T-helper 2 cell treated with Interferon-gamma antibody and Interleukin-4, amounts not matched to agents 100 ng/mL and 5 ng/mL, for 36 hours (primary cell): Measurements from ENCODE around the gene GRHL3. TPM values are rescaled to one million over a fixed set of nuclear protein-coding genes. Genes with fewer than 3 reads are reported as not detected.

Source experiments
- intact Hi-C: fragments of 100-400 bp; cut with micrococcal nuclease; formaldehyde crosslinking; loops from one replicate; pipeline ENCODE4 v1.15.1; 2023
- total RNA-seq: library from RNA; stranded (reverse); gene quantifications from 2 replicates; pipeline ENCODE4 v1.2.3, GENCODE V29; 2022

GRHL3 gene
- total RNA-seq, 1 donor from 2014 or later: not detected

DNA sequence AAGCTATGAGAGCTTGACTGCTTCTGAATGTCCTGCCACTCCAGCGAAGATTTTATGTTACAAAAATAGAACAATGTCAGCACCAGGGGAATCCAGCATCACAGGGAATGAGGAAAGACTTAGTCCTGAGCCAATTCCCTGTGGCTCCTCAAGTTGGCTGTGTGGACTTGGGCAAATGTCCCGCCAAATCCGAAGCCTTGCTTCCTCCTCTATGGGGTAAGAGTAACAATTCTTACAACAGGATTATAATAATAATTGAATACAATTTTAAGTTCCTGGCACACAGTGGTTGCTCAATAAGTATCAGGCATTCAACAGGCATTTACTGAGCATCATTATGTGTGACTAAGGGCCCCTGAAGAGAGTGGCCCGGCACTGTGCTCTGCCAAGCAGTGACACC is 50.0 kb downstream of the GRHL3 start:
- intact Hi-C loops: no loop called here

GRCh38 chr1:24369801-24370200 is 50.6 kb downstream of the GRHL3 start:
- intact Hi-C loops: no loop called here

DNA sequence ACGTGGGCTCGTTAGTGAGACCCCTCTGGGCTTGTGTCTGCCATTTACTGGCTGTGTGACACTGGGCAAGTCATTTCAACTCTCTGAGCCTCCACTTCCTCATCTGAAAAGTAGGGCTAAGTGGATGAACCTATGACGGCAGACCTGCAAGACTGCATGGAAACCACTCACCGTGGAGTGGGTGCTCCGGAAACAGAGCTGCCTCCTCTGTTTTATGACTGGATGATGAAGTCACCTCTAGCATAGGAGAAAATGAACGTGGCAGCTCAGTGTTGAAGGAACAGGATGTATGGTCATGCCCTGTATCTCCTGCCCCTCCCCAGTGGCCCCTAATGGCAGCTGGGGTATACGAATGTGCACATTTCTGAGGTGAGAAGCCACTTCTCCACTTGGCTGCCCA is 53.9 kb downstream of the GRHL3 start:
- intact Hi-C loops: no loop called here

DNA sequence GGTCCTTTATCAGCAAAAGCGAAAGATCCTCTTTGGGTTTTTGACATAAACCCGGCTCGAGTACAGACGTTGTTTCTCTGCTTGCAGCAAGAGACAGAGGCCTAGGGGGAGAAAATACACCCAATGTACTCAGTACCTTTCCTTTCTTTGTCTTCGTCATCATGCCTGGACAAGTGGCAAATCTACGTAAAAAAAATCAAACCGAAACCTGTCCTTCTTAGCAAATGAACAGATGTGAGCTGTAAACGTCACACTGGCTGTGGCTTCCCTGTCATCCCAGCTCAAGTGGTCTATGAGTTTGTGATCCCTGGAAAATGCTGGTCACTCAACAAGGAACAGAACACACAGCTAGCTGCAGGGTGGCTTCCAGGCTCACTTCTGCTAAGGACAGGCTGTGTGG is 54.6 kb downstream of the GRHL3 start:
- intact Hi-C loops: no loop called here

DNA sequence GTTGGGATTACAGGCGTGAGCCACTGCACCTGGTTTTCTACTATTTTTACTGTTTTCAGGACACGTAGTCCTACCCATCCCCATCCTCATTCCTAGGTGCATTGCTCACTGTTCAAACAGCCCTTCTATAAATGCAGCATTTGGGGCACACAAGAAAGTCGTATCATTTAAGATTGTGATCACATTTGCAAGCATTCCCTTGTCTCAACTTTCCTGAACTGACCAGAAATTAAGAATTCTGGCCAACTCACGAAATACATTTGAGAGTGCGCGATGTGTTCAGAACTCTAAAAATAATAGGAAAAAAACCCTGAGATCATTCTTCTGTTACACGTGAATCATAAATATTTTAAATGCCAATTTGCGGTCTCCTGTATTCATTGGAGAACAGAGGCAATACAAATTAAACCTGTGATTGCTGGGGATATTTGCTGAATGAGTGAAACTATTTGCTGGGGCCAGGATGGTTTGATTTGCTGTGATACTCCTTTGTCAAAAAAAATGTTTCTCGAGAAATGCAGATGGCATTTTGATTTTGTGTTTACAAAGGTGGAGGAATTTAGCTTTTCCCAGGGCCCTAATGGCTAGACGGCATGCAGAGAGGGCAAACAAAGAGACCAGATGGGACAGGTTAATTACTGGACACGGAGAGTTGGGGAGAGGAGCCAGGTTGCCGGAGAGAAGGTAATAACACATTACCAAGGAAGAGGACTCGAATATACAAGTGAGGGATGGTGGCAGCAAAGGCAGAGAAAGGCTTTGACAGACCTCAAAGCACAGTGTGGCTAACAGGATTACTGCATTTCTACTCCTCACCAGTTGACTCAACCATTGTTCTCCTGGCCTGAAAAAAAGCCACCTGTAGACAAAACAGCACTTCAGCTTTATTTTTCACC is 56.0 kb downstream of the GRHL3 start:
- intact Hi-C loops: no loop called here

DNA sequence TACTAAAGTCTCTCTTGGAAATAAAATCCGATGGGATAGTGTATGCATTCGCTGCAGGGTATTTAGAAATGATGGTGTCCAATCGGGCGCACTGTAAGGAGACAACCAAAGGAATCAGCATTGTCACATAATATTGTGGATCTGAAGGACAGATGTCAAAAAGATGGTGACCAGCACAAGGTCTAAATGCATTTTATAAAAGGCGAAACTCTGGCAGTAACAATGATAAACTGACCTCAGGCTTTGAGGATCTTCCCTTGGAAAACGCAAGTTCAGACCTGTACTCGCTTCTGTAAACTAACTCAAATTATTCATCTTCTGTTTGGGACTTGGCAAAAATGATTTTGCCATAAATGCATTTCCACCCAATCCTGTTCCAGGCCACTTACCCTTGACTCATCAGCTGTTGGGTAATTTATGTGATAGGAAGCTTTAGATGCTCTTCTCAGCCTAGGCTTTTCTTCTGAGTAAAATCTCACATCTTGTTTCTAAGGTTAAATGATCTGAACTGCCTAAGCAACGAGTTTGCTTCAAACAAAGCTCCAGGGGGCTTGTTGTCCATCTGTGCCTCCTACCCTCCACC is 60.7 kb downstream of the GRHL3 start:
- intact Hi-C loops: loop anchor here (5.0 kb wide), 1 partner anchor 58 kb away; no protein-coding TSS in a partner anchor

GRCh38 chr1:24380508-24380907 is 61.4 kb downstream of the GRHL3 start:
- intact Hi-C loops: loop anchor here (5.0 kb wide), 1 partner anchor 58 kb away; no protein-coding TSS in a partner anchor

- intact Hi-C loops: loop anchor here (5.0 kb wide), 1 partner anchor 59 kb away; no protein-coding TSS in a partner anchor
Measured at GRCh38 chr1:24381256-24381655, 62.1 kb downstream of the GRHL3 start.

- intact Hi-C loops: loop anchor here (5.0 kb wide), 1 partner anchor 60 kb away; no protein-coding TSS in a partner anchor
Measured at GRCh38 chr1:24382165-24382577, 63.0 kb downstream of the GRHL3 start.

- intact Hi-C loops: loop anchor here (5.0 kb wide), 1 partner anchor 61 kb away; no protein-coding TSS in a partner anchor
Measured at GRCh38 chr1:24383381-24383940, 64.3 kb downstream of the GRHL3 start.

GRCh38 chr1:24384251-24385090 is 65.3 kb downstream of the GRHL3 start:
- intact Hi-C loops: loop anchor here (5.0 kb wide), 1 partner anchor 62 kb away; no protein-coding TSS in a partner anchor

- intact Hi-C loops: no loop called here
Measured at GRCh38 chr1:24385160-24385940, 66.2 kb downstream of the GRHL3 start.

DNA sequence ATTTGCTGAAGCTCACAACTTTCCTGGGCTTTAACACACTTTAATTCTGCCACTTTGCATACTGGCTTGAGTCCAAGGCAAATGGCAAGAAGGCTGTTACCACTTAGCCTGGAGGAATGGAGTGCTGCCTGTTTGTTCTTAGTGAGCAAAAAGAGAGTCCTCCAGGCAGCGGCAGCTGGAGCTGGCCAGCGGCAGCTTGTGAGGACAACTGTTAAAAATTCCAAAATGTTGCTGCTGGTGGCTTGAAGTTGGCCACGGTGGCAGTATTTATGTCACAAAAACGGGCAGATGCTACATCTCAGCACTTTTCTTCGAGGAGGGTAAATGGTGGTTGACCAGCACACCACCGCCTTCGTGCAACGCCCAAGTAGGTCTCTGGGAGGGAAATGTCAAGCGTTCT is 67.1 kb downstream of the GRHL3 start:
- intact Hi-C loops: no loop called here

GRCh38 chr1:24386931-24387330 is 67.8 kb downstream of the GRHL3 start:
- intact Hi-C loops: no loop called here

GRCh38 chr1:24387636-24388175 is 68.5 kb downstream of the GRHL3 start:
- intact Hi-C loops: no loop called here

GRCh38 chr1:24388331-24388885 is 69.3 kb downstream of the GRHL3 start:
- intact Hi-C loops: no loop called here

DNA sequence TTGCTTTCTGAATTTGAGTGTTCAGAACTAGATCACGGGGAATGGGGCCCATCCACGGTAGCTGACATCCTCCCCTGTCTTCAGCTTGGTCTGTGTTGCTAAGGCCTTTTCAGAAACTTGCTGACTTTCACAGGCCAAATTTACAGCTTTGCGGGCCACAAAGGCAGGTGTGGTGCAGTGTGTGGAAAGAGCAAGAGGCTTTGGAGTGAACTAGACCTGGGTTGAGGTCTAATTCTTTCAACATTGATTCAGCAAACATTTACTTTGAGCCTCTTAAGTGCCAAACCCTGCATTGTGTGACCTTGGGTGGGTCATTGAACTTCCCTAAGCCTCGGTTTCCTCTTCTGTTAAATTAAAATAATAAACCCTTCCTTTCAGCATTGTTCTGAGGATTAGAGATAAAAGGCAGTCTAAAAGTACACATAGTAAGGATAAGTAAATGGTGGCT is 70.1 kb downstream of the GRHL3 start:
- intact Hi-C loops: no loop called here

DNA sequence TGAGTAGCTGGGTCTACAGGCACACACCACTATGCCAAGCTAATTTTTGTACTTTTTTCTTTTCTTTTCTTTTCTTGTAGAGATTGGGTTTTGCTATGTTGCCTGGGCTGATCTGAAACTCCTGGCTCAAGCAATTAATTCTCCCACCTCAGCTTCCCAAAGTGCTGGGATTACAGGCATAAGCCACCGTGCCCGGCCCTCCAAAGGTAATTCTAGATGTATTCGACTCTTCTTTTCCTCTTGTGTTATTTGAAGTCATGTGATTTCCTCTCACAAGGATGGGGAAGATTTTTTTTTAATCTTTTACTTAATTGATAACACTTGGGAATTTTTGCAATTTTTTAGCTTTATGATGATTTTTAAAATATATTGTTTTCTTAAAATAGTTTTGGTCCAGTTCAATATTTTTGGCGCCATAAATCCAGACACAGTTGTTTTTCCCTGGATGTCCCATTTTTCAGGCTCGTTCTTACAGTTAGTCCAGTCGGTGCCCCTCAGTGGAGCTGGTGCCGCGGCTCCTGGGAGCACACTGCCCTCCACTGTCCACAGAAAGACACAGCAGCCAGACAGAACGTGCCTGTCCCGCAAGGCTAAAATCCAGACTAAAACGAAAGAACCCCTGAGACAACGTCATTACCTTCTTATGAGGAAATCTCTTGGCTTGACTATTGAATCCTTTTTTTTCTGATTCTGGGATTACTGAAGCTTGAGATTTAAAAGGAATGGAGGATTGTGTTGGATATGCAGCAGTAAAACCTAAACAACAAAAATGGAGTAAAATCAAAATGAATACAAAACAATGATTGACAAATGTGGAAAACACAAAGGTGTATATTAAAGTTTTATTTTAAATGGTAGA is 72.0 kb downstream of the GRHL3 start:
- intact Hi-C loops: loop anchor here (1.0 to 2.0 kb wide), 3 partner anchors 24 to 320 kb away; partner anchors contain the start of gene NIPAL3
